ENCODE measurements around the gene KRTAP19-6.
"Not testable (repeated sequence)": the region's sequence is repeated elsewhere in the genome, so short reads cannot be mapped to it uniquely, and the experiment has no call there.

Gene KRTAP19-6, protein sequence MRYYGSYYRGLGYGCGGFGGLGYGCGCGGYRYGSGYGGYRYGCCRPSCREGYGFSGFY

DNA sequence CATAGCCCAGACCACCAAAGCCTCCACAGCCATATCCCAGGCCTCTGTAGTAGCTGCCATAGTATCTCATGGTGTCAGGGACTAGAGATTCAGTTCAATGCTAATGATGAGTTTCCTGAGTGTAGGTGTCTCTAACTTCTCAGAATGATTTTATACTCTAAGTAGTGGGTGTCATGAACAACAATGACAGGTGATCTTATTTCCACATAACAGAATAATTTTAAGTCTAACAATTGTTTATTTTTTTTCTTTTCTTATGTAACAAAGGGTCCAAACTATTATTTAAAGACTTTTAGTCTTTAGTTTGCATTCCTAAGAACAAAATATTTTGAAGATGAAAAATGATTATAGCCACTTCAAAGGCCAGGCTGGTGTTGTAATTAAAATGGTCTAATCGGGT, at the start of gene KRTAP19-6:
Gene KRTAP19-6, minus strand, starts transcription at position 101 of the 400 bp plus-strand sequence. Its CDS starts 31 bp downstream, at position 70.
- ATAC-seq: no peak

DNA sequence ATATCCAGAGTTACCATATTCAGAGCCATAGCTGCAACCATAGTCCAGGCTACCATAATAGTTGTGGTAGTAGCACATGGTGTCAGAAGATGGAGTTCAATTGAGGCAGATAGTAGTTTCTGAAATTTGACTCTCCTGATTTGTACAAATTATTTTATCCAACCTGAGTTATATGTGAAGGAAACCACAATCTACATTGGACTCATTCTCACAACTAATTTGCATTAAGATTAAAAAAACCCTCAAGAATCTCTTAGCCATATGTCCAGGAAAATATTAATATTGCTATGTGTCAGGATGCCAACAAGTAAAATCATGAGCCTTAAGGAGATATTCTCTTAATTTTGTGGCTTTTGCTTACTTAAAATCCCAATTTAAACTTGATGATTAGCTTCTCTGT, 48.6 kb upstream of the KRTAP19-6 start, which contains the start of gene KRTAP22-2:
Gene KRTAP22-2, minus strand, starts transcription at position 101 of the 400 bp plus-strand sequence.
- ATAC-seq: no peak

DNA sequence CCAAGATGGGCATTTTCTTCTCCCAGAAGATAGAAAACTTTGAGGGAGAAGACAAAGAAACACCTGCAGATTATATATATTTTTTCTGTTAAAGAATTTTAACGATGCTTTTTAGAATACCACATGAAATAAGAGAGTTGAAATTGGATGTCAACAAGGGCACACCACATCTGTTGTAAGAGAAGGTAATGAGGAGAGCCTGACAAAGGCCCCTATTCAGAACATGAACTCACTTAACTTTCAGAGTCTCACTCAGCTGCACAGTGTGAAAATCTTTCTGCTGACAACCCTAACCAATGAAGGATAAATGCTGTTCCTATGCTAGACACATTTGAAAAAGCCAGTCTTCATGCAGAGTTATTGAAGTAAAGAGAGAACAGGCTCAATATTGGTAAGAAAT, 41.2 kb upstream of the KRTAP19-6 start:
- ATAC-seq: no peak

DNA sequence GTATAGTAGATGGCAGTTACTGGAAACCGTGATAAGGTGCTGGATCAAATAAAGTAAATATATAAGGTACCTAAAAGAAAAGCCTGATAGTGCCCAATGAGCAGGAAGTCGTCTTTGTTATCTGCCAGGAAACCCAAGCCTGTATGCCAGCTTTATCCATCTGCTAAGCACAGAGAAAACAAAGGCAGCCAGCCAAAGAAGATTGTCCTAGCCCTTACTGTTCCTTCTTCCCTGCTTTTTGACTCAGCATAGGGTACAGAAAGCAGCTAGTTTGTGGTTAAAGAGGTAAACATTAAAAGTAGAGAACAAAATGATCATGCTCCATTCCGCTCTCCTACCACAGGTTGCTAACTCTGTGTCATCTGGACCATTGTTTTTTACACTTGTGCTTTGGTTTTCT, 38.5 kb upstream of the KRTAP19-6 start:
- no peak for ATAC-seq

DNA sequence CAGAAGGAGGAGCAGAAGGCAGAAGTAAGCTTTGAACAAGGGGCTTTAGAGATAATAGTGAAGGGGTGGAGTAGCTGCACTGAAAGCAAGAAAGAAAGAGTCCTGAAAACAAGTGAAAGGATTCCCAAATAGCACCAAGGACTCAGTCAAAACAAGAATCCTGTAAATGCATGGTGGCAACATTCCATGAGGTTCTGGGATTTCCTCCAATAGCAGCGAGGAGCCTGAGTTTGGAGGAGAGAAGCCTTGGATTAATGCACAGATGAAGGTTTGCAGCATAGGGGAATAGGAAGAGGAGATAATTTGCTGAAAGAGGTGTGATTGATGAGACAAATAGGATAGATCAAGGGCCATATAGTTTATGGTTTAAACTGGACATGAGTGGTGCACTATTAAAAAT, 37.7 kb upstream of the KRTAP19-6 start:
- ATAC-seq: no peak

DNA sequence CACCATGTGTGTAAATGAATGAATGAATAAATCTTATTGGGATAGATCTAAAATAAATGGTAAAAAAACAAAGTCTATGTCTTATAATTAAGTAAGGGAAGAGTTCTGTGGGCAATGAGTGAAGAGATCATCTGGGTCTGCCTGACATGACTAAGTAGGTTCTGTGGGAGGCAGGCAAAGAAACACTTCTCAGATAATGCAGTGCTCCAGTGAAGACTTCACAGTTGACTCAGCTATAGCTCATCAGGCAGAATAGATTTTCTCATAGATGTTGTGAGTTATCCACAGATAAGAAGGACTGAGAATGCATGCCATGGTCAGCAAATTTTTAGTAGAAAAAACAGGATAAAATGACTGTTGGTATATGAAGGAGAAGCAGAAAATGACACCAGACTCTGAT, 36.1 kb upstream of the KRTAP19-6 start:
- no peak for ATAC-seq

DNA sequence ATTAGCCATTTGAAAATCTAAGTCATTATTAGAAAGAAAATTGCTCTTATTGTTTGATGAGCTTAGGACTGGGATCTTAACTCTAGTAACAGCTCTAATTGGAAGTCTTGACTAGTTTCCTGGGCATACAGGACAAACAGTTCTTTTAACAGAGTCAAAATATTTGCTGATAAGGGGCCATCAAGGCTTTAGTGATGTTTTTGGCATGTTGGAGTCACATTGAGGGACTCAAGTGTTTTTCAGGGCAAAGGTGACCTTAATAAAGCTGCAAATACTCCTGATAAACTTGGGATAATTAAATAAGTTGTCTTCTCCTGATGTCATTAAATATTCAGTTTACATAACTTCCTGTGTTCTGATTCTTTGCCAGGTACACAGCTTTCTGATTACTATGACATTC, 26.0 kb upstream of the KRTAP19-6 start:
- no peak for ATAC-seq

DNA sequence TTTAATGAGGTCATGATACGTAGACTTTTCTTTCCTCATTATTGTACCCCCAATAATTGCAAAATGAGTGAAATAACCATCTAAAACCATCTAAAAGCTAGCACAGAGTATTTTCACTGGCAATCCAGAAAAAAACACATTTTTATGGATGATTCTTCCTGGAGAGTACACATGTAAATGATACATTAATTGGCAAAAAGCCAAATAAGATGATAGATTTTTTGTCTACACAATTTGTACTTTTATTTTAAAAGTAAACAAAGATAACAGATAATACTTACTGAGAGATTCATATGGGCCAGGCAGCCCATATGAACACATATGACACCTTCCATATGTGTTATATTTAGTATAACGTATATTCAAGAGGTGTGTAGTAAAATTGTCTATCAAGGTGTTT, 22.0 kb upstream of the KRTAP19-6 start:
- ATAC-seq: no peak

DNA sequence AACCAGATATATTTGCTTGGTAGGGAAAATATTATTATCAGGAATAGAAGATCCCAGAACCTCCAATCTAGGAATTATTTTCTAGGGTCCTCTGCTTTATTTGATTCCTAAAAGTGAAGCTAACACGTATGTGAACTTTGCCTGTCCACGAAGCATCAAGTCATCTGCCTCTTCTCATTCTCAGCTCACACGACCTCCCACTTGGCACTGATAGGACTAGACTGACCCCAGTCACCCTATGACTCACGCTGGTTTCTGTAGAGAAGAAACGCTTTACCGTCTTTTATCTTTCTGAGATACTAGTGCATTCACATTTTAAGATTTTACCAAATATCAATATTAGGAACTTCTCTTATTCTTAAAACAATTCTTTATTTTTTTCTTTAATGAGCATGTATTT, 21.4 kb upstream of the KRTAP19-6 start:
- no peak for ATAC-seq

DNA sequence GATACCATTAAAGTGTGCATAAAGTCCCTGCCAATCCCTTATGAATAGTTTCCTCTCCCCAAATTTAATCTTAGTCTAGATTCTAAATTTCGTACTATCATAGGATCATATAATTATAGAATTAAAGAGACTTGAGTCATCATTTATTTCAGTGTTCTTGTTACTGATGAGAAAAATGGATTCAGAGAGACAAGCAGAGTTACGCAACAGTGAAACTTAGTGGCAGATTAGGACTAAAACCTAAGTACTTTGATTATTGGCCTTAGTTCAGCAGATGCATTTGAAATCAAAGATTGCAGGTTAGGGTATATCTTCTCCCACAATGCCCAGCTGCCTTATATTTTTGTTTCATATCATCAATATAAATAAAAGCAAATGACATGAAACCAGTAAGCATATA, 20.3 kb upstream of the KRTAP19-6 start:
- ATAC-seq: no peak

DNA sequence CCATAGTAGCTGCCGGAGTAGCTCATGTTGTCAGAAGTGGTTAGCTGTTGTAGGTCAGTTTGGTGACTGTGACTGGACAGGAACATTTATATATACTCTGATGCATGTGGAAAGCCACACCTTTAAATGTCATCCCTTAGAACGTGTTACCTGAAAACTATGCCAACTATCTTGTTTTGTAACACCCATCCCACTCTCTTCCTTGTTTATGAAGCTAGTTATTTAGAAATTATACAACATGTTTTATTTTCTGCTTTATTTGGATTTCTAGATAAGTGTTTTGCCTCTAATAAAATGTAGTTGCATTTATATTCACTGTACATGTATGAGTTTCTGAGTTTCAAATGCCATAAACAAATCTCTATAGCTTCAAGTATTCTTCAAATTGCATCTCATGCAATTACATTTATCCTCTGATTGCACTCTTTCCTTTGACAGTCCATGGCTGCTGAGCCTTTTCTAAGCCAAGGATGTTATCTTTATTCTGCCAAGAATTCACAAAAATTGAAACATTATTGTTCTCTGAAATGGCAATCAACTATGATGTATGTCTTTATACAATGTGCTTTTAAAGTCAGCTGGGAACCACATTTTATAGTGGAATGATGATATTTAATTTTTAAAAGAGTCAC, 19.7 kb upstream of the KRTAP19-6 start, which contains the start of gene KRTAP19-7:
Gene KRTAP19-7, minus strand, starts transcription at position 51 of the 632 bp plus-strand sequence. Its CDS starts 25 bp downstream, at position 26.
- no peak for ATAC-seq

DNA sequence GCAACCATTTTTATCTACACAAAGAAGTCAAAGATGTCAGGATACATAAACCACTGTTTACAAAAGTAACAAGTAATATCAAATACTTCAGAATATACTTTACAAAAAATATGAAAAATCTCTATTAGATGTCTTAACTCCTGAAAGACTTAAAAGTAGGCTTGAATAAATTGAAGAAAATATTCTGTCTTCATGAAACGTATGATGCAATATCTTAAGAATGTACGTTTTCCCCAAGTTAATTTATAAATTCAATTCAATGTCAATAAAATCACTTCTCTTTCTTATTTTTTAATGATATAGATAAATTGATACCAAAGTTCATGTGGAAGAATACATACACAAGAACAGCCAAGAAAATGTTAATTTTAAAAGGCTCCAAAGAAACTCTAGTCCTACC, 13.4 kb upstream of the KRTAP19-6 start:
- no peak for ATAC-seq

DNA sequence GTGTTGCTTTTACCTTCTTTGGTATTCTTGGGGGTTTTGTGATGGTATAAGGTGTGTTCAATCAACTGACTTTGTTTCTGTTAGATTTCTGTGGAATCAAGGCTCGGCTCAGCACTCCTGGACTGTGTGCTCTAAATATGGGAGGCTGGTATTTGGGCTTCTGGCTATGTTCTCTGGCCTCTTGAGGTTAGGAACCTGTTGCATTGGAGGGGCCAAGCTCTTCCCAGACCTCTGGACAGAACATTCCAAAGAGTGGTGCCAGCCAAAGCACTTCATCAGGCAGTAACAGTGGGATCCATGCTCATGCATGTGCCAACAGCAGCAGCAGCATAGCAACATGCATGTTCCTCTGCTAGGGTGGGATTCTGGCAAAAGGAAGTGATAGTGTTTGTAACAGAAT, 11.1 kb upstream of the KRTAP19-6 start:
- ATAC-seq: no peak

DNA sequence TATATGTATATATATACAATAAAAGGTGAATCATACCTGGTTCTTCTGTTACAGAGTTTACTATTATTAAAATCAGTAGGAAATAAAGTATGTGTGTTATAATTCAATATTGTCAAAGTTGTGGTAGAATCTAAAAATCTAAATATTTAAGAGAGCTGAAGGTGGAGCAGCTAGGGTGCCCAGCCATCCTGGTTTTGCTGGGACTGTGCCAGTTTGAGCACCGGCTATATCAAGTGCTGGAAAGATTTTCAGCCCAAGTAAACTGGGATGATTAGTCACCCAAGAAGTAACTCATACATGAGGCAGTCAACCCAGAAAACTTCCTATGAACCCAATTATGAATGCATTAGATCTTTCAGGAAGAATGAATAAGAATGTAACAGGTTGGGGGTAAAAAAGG, 22.8 kb downstream of the KRTAP19-6 start:
- no peak for ATAC-seq

DNA sequence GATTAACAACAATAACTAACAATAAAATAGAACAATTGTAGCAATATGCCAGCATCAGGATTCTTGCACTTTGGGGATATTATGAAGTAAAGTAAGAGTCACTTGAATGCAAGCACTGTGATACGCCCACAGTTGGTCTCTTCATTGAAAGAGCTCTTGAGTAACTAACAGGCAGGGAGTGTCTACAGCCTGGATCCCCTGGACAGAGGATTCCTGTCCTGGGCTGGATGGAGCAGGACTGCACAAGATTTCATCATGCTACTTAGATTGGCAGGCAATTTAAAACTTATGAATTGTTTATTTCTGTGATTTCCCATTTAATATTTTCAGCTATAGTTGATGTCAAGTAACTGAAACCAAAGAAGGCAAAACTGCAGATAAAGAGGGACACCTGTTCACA, 26.0 kb downstream of the KRTAP19-6 start:
- no peak for ATAC-seq

DNA sequence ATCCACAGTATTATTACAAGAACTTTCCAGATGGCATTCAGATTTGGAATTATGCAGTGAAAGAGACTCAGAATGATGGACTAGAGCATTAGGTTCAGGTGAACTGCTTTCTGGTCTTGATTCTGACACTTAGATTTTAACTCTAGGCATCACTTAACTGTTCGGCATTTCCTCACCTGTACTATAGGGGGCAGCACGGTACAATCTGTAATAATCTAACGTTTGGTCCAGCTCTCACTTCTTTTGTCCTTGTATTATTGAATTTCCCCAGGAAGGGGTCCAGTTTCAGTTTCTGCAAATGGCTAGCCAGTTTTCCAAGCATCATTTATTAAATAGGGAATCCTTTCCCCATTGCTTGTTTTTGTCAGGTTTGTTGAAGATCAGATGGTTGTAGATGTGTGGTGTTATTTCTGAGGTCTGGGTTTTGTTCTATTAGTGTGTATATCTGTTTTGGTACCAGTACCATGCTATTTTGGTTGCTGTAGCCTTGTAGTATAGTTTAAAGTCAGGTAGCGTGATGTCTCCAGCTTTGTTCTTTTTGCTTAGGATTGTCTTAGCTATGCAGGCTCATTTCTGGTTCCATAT, 36.0 kb downstream of the KRTAP19-6 start:
- not testable (repeated sequence) for ATAC-seq

DNA sequence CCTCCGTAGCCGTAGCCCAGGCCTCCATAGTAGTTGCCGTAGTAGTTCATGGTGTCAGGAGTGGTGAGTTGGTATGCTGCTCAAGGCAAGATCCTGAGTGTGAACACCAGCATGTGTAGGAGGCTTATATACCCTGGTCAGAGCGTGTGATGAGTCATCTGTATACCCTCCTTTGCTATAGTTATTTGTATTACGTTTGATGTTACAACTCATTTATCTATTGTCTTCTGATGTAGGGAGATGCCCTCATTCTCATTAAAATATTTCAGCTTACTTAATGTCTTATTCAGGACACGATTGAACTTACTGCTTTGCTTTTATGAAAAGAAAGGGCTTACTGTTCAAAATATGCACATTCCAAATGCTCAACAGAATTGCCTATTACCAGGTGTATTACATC, 39.6 kb downstream of the KRTAP19-6 start, which contains the start of gene KRTAP19-5:
Gene KRTAP19-5, minus strand, starts transcription at position 101 of the 400 bp plus-strand sequence. Its CDS starts 51 bp downstream, at position 50.
- no peak for ATAC-seq

DNA sequence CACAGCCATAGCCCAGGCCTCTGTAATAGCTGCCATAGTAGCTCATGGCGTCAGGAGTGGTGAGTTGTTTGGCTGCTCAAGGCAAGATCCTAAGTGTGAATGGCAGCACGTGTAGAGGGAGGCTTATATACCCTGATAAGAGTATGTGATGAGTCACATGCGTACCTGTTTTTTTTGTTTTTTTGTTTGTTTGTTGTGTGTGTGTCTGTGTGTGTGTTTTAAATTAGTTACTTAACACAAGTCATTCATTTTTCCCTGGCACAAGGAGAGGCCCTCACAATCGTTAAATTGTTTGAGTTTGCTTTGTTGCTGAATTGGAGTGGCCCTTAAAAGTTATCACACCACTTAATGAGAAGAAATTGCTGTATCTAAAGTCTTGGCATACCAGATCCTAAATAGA, 44.6 kb downstream of the KRTAP19-6 start, which contains the start of gene KRTAP19-4:
Gene KRTAP19-4, minus strand, starts transcription at position 101 of the 400 bp plus-strand sequence. Its CDS starts 55 bp downstream, at position 46.
- no peak for ATAC-seq

DNA sequence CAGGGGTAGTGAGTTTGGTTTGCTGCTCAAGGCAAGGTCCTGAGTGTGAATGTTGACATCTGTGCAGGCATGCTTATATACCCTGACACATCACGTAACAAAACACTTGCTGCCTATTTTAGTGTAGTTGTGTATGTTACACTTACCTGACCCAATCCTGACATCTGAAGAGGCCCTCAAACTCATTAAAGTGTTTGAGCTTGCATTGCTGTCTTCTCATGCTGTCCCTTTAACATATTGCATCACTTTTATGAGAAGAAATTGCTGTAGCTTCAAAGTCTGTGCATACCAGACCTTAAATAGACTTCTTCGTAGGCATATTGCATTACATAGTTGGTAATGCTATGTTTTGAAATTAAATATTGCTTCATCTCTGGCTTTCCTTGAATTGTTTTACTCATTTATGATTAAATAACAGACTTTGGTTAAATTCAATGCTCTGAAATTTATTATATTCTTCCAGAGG, 49.7 kb downstream of the KRTAP19-6 start, which contains the start of gene KRTAP19-3:
Gene KRTAP19-3, minus strand, starts transcription at position 51 of the 466 bp plus-strand sequence. CDS start 56 bp downstream, outside the sequence.
- ATAC-seq: no peak
